ENCODE measurements around the gene HECTD4. TPM values are rescaled to one million over a fixed set of nuclear protein-coding genes. Genes with fewer than 3 reads are reported as not detected.

Gene HECTD4
- total RNA-seq, 1 experiment from 2014 or later = 30.0 TPM

DNA sequence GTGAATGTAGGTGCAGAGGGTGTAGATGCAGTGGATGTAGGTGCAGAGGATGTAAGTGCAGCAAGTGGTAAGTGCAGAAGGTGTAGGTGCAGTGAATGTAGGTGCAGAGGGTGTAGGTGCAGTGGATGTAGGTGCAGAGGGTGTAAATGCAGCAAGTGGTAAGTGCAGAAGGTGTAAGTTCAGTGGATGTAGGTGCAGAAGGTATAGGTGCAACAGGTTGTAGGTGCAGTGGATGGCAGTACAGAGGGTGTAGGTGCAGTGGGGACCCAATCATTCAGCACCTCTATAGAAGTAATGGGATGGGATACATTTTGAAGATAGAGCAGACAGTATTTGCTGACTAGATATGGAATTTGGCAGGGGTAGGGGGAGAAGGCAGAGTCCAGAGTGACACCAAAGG, 85.0 kb downstream of the HECTD4 start:
- Histone ChIP-seq H2BK20ac (ENCODE audit: low read depth, low read length, poor library complexity, severe bottlenecking) (no peak overlapping the region), H3K23ac (ENCODE audit: insufficient read length, low read depth, low read length) (no peak overlapping the region), H2BK15ac (ENCODE audit: low read depth, low read length) (no peak overlapping the region), H3K9ac (ENCODE audit: extremely low read depth, insufficient read length, low read length) (no peak overlapping the region), H4K8ac (replicated peaks; ENCODE audit: insufficient read length, low read depth, low read length) (no peak overlapping the region), H3K4me2 (ENCODE audit: insufficient read depth, insufficient read length, low read length) (no peak overlapping the region), H3K14ac (ENCODE audit: insufficient read depth, low read length) (no peak overlapping the region), H3K4me1 (ENCODE audit: insufficient read depth, low read length) (no peaks in the 10 kb centered on the region), H3K79me2 (ENCODE audit: insufficient read depth, low read length) (no peaks in the 10 kb centered on the region; the same call in 1 of the 2 replicates), H2AFZ (ENCODE audit: low read length) (no peak overlapping the region), H2BK120ac (ENCODE audit: low read depth, low read length, poor library complexity, severe bottlenecking) (no peak overlapping the region), H3K4ac (ENCODE audit: low read depth, low read length) (no peak overlapping the region), H3T11ph (ENCODE audit: low read length) (no peak overlapping the region), H2BK12ac (ENCODE audit: insufficient read length, low read depth, low read length) (no peak overlapping the region), H4K5ac (ENCODE audit: insufficient read length, low read depth, low read length) (no peak overlapping the region), H4K91ac (ENCODE audit: insufficient read length, low read depth, low read length) (no peak overlapping the region), H2BK5ac (ENCODE audit: insufficient read length, low read length) (no peak overlapping the region), H3K23me2 (ENCODE audit: insufficient read length, low read depth, low read length, poor library complexity, severe bottlenecking) (no peaks in the 10 kb centered on the region), H3K56ac (ENCODE audit: insufficient read length, low read depth, low read length) (no peak overlapping the region), H3K27me3 (ENCODE audit: insufficient read depth, low read length) (no peaks in the 10 kb centered on the region), H2AK5ac (ENCODE audit: insufficient read length, low read length) (no peak overlapping the region), H4K20me1 (ENCODE audit: control insufficient read depth, insufficient read depth, insufficient read length) (no peaks in the 10 kb centered on the region), H3K18ac (ENCODE audit: insufficient read length, low read depth, low read length) (no peak overlapping the region), H3K9me3 (ENCODE audit: control insufficient read depth, low read depth, low read length) (peaks cover 6% of the 10 kb centered on the region), H3K79me1 (ENCODE audit: insufficient read depth, low read depth, low read length, poor library complexity, severe bottlenecking) (no peaks in the 10 kb centered on the region), H3K27ac (ENCODE audit: insufficient read length, low read depth, low read length) (no peak overlapping the region)
- Mint-ChIP-seq H3K27ac (no peak overlapping the region), H3K27me3 (ENCODE audit: low read depth) (no peaks in the 10 kb centered on the region), H3K4me3 (no peak overlapping the region), H3K36me3 (ENCODE audit: insufficient read depth in 1 of 3, low read depth in 3 of 3) (peaks cover 0 to 4% (median 0%) of the 10 kb centered on the region in 3 experiments; a peak in 1 of 7 replicates), H3K4me1 (no peaks in the 10 kb centered on the region), H3K9me3 (no peaks in the 10 kb centered on the region)
- no peak for DNase-seq
- TF ChIP-seq, protein P1, sequence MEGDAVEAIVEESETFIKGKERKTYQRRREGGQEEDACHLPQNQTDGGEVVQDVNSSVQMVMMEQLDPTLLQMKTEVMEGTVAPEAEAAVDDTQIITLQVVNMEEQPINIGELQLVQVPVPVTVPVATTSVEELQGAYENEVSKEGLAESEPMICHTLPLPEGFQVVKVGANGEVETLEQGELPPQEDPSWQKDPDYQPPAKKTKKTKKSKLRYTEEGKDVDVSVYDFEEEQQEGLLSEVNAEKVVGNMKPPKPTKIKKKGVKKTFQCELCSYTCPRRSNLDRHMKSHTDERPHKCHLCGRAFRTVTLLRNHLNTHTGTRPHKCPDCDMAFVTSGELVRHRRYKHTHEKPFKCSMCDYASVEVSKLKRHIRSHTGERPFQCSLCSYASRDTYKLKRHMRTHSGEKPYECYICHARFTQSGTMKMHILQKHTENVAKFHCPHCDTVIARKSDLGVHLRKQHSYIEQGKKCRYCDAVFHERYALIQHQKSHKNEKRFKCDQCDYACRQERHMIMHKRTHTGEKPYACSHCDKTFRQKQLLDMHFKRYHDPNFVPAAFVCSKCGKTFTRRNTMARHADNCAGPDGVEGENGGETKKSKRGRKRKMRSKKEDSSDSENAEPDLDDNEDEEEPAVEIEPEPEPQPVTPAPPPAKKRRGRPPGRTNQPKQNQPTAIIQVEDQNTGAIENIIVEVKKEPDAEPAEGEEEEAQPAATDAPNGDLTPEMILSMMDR (conservative IDR thresholded peaks at IDR 0.05) = no peak

Data from H9 (cell line).